Memory B cell (primary cell): Measurements from ENCODE around the gene CCT5.
A peak's percentile ranks its signal among the peaks of the same experiment; 100 is the strongest.

Source experiments
- ATAC-seq: fragments of 150-1000 bp; cut with Tn5 transposase; 2 replicates; pipeline ENCODE4 v1.10.0; 2021; ENCODE audit warnings: low read depth, mild to moderate bottlenecking, moderate library complexity
- DNase-seq, 2 donors: peaks; one replicate each; pipeline ENCODE4 v3.0.0; 2022; ENCODE audit warnings: low spot score in 2 of 2
- H3K27ac Mint-ChIP-seq: one replicate; pipeline ENCODE4 v1.8.0; 2022; ENCODE audit warnings: mild to moderate bottlenecking, moderate library complexity, mixed read lengths
- H3K27me3 Mint-ChIP-seq: one replicate; pipeline ENCODE4 v1.8.0; 2022; ENCODE audit warnings: mixed read lengths
- H3K36me3 Mint-ChIP-seq: one replicate; pipeline ENCODE4 v1.8.0; 2022; ENCODE audit warnings: mild to moderate bottlenecking, mixed read lengths
- H3K4me1 Mint-ChIP-seq: one replicate; pipeline ENCODE4 v1.8.0; 2022; ENCODE audit warnings: mixed read lengths
- H3K4me3 Mint-ChIP-seq: one replicate; pipeline ENCODE4 v1.8.0; 2022; ENCODE audit warnings: mild to moderate bottlenecking, moderate library complexity, mixed read lengths
- H3K9me3 Mint-ChIP-seq: one replicate; pipeline ENCODE4 v1.8.0; 2022; ENCODE audit warnings: mixed read lengths

The CCT5 gene

GRCh38 chr5:10291692-10292339 is 41.7 kb downstream of the CCT5 start:
- Mint-ChIP-seq H3K27me3 (peaks cover 13% of the 10 kb centered on the region), H3K27ac (no peak overlapping the region)
- no peak for ATAC-seq

DNA sequence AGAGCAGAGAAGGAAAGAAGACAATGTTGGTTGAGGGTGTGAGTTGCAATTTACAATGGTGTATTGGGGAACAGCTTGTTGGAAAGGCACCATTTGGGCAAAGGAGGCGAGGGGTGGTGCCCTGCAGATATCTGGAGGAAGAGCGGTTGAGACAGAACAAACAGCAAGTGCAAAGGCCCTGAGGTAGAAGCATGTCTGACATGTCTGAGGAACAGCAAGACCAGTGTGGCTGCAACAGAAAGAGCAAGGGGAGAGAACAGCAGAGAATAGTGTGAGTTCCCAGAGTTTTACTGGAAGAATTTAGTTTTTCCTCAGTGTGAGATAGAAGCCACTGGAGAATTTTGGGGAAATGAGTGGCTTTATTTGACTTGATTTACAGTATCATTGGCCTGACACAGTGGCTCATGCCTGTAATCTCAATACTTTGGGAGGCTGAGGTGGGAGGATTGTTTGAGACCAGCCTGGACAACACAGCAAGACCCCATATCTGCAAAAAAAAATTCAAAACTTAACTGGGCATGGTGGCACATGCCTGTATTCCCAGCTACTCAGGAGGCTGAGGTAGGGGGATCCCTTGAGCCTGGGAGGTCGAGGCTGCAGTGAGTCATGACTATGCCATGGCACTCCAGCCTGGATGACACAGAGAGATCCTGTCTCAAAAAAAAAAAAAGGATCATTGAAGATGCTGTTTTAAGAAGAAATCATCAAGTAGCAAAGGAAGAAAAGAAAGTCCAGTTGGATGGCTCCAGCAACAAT is 44.0 kb downstream of the CCT5 start:
- Mint-ChIP-seq H3K4me3 (no peak overlapping the region), H3K9me3 (peaks cover 3% of the 10 kb centered on the region), H3K27me3 (peaks cover 15% of the 10 kb centered on the region), H3K36me3 (peaks cover 3% of the 10 kb centered on the region), H3K4me1 (no peaks in the 10 kb centered on the region), H3K27ac (no peak overlapping the region)
- ATAC-seq (no peak), DNase-seq (no peak)

More at GRCh38 chr5:10291692-10292339, 41.7 kb downstream of the CCT5 start:
- peaks cover 3% of the 10 kb centered on the region for H3K9me3 Mint-ChIP-seq
- H3K4me3 Mint-ChIP-seq: no peak overlapping the region
- H3K36me3 Mint-ChIP-seq: peaks cover 3% of the 10 kb centered on the region
- no peaks in the 10 kb centered on the region for H3K4me1 Mint-ChIP-seq
- DNase-seq: no peak

DNA sequence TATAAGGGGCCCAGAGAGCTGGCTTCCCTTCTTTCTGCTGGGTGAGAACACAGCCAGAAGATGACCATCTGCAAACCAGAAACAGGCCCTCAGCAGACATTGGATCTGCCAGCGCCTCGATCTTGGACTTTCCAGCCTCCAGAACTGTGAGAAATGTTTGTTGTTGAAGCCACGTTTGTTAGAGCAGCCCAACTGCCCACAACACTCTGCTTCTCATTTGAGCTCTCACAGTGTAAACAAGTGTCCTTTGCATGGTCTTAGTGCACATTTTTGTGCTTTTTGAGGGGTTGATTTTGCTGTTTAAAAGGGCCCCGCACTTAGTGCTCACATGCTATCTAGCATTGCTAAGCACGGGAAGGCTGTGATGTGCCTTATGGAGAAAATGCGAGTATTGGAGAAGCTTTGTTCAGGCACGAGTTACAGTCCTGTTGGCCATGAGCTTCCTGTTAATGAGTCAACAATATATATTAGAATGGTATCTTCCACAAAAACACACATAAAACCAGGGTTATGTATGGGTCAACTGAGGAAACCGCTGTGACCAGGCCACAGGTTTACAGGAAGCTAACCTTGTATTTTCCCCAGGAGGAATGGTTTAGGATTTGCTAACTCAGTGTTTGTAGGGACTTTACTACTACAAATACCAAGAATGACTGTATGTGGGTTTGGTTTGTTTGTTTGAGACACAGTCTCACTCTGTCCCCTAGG is 45.7 kb downstream of the CCT5 start:
- ATAC-seq: no peak
- peaks cover 17% of the 10 kb centered on the region for H3K27me3 Mint-ChIP-seq
- H3K4me3 Mint-ChIP-seq: no peak overlapping the region
- DNase-seq: no peak
- peaks cover 3% of the 10 kb centered on the region for H3K9me3 Mint-ChIP-seq
- H3K27ac Mint-ChIP-seq: no peak overlapping the region
- peaks cover 3% of the 10 kb centered on the region for H3K36me3 Mint-ChIP-seq
- no peaks in the 10 kb centered on the region for H3K4me1 Mint-ChIP-seq

DNA sequence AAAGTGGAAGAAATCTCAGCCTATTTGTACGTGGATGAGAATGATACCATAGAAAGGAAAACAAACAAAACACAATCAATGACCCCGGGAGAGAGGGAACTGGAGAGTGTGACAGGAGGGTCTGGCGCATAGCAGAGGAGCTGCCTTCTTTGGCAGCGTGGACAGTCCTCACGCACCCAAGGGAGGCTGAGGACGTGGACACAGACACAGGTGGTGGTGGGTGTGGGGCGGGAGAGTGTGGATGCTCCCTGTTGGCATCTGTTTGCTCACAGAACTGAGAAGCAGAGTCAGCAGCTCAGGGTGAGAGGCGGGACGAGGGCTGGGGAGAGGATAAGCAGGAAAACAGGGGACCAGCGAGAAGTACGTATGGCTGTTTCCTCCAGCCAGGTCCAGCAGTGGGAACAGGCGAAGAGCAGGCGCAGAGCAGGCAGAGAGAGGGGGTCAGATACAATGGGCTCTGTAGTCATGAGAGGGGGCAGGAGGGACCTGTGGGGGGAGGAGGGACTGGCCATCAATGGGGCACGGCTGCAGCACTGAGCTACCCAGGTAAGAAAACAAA is 47.6 kb downstream of the CCT5 start:
- Mint-ChIP-seq H3K27me3 (peaks cover 17% of the 10 kb centered on the region), H3K27ac (no peak overlapping the region), H3K36me3 (peaks cover 3% of the 10 kb centered on the region), H3K4me3 (no peak overlapping the region), H3K9me3 (peaks cover 3% of the 10 kb centered on the region), H3K4me1 (no peaks in the 10 kb centered on the region)
- ATAC-seq: no peak
- DNase-seq: no peak

DNA sequence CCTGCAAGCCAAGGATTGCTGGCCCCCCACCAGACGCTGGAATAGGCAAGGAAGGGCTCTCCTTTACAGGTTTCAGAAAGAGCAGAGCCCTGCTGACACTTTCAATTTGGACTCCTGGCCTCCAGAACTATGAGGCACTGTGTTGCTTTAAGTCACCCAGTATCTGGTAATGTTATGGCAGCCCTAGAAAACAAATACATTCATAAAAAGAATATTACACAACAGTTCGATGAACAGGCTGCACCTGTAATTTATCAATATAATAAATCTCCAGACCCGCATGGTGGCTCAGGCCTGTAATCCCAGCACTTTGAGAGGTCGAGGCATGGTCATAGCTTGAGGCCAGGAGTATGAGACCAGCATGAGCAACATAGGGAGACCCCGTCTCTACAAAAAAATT is 50.2 kb downstream of the CCT5 start:
- no peaks in the 10 kb centered on the region for H3K4me1 Mint-ChIP-seq
- no peak overlapping the region for H3K27ac Mint-ChIP-seq
- H3K9me3 Mint-ChIP-seq: no peaks in the 10 kb centered on the region
- no peak for ATAC-seq
- H3K27me3 Mint-ChIP-seq: peaks cover 13% of the 10 kb centered on the region
- H3K36me3 Mint-ChIP-seq: no peaks in the 10 kb centered on the region
- no peak overlapping the region for H3K4me3 Mint-ChIP-seq
- no peak for DNase-seq

GRCh38 chr5:10301266-10301665 is 51.2 kb downstream of the CCT5 start:
- Mint-ChIP-seq H3K4me3 (no peak overlapping the region), H3K36me3 (no peaks in the 10 kb centered on the region), H3K4me1 (no peaks in the 10 kb centered on the region), H3K9me3 (no peaks in the 10 kb centered on the region), H3K27ac (no peak overlapping the region), H3K27me3 (peaks cover 18% of the 10 kb centered on the region)
- ATAC-seq (no peak), DNase-seq (no peak)

- H3K4me3 Mint-ChIP-seq: no peak overlapping the region
- peaks cover under 1% of the 10 kb centered on the region for H3K4me1 Mint-ChIP-seq
- H3K36me3 Mint-ChIP-seq: no peaks in the 10 kb centered on the region
- DNase-seq: no peak
- peaks cover 17% of the 10 kb centered on the region for H3K27me3 Mint-ChIP-seq
- H3K27ac Mint-ChIP-seq: no peak overlapping the region
- no peak for ATAC-seq
- H3K9me3 Mint-ChIP-seq: no peaks in the 10 kb centered on the region
These were observed 51.9 kb downstream of the CCT5 start for GRCh38 chr5:10301842-10302610.

- H3K27me3 Mint-ChIP-seq: peaks cover 19% of the 10 kb centered on the region
- no peak overlapping the region for H3K4me3 Mint-ChIP-seq
- ATAC-seq: no peak
- H3K9me3 Mint-ChIP-seq: no peaks in the 10 kb centered on the region
- no peak overlapping the region for H3K27ac Mint-ChIP-seq
- H3K4me1 Mint-ChIP-seq: peaks cover 7% of the 10 kb centered on the region
- DNase-seq: no peak
- H3K36me3 Mint-ChIP-seq: peaks cover 2% of the 10 kb centered on the region
These were observed 53.1 kb downstream of the CCT5 start for GRCh38 chr5:10303201-10303600.

DNA sequence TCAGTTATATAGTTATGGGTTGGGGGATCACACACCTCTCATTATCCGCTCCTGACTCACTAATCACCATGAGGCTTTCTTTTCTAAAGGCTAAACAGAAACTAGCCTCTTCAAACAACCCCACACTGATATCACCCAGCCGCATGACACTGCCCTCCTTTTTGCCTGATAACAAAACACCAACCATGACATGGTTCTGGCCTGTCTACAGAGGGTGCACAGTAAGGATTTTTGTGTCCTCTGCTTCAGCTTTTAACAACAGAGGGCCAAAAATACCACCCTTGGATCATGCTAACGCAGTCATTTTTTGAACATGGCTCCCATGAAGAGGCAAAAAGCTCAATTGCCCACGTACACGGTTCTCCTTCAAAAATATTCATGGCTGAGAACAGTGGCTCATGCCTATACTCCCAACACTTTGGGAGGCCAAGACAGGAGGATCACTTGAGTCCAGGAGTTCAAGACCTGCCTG is 53.7 kb downstream of the CCT5 start:
- no peak for DNase-seq
- Mint-ChIP-seq H3K4me1 (peaks cover 7% of the 10 kb centered on the region), H3K27ac (no peak overlapping the region), H3K4me3 (no peak overlapping the region), H3K36me3 (peaks cover 2% of the 10 kb centered on the region), H3K27me3 (peaks cover 22% of the 10 kb centered on the region), H3K9me3 (no peaks in the 10 kb centered on the region)
- ATAC-seq: no peak

- Mint-ChIP-seq H3K36me3 (peaks cover 2% of the 10 kb centered on the region), H3K27ac (no peak overlapping the region), H3K4me1 (peaks cover 7% of the 10 kb centered on the region), H3K9me3 (no peaks in the 10 kb centered on the region), H3K27me3 (peaks cover 23% of the 10 kb centered on the region), H3K4me3 (no peak overlapping the region)
- DNase-seq (no peak), ATAC-seq (no peak)
These were observed 54.9 kb downstream of the CCT5 start for GRCh38 chr5:10304932-10305331.

DNA sequence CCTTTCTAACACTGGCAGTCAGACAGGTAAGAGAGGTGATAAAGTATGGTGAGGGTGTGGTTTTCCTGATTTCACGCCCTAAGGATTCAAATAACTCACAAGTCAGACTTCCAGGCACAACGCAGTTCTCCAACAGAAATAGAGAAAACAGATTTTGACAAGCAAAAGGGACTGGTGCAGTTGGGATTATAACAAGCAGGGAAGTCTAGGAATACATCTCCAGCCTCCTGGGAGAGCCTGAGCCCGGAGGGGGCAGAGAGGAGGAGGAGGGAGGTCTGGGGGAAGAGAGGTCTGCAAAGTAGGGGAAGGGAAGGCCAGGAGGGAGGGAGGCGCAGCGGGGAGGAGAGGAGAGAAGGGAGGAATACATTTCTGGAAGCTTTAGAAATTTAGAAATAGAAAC is 56.0 kb downstream of the CCT5 start:
- Mint-ChIP-seq H3K36me3 (peaks cover 2% of the 10 kb centered on the region), H3K4me3 (peak overlapping the region; percentile 36)

GRCh38 chr5:10306806-10307205 is 56.7 kb downstream of the CCT5 start:
- Mint-ChIP-seq H3K9me3 (no peaks in the 10 kb centered on the region), H3K27ac (no peak overlapping the region), H3K4me1 (peaks cover 7% of the 10 kb centered on the region), H3K4me3 (no peak overlapping the region), H3K27me3 (peaks cover 25% of the 10 kb centered on the region), H3K36me3 (peaks cover 2% of the 10 kb centered on the region)
- ATAC-seq (no peak), DNase-seq (no peak)

More for the DNA sequence above, 56.0 kb downstream of the CCT5 start:
- Mint-ChIP-seq H3K9me3 (no peaks in the 10 kb centered on the region), H3K4me1 (peaks cover 7% of the 10 kb centered on the region), H3K27me3 (peaks cover 22% of the 10 kb centered on the region), H3K27ac (no peak overlapping the region)
- ATAC-seq (no peak), DNase-seq (no peak)
